NCI-H2107 (cell line): ENCODE data around the gene NDUFS4.
"Not testable (repeated sequence)": the region's sequence is repeated elsewhere in the genome, so short reads cannot be mapped to it uniquely, and the experiment has no call there.

Experiments used
- DNase-seq: peaks from one replicate; lab custom pipeline; 2025; lab: John Stamatoyannopoulos, UW

NDUFS4 gene

DNA sequence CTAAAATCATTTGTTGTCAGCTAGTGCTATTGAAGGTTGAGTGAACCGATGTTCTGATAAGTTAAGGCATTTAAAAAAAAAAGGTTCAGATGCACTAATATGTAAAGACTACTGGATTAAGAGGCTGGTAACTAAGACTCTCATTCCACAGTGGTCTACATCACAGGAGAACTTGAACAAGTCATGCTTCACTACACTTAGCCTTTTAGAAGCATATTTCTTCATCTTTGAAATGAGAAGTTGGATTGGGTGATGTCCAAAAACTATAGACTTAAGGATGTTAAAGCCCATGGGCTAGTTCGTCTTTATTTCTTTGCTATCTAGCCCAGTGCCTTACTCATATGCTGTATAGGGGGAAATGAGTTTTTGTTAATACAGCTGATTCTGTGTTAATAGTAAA is 107.2 kb downstream of the NDUFS4 start:
- no peak for DNase-seq

DNA sequence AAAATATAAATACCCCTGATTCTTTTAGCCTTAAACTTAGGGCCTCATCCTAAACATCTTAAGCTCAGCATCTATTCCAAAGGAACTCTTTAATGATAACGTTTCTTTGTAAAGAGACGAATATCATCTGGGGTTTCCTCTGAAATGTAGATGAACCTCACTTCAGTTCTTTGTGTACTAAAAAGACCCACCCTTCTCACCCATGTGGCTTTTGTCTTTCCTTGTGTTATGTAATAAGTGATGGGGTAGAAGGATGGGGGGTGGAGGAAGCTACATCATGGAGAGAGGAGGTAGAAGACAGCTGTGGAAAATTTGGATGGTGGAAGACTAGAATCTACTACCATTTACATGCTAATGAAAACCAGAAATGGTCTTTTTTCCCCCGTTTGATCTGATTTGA is 111.0 kb downstream of the NDUFS4 start:
- no peak for DNase-seq

DNA sequence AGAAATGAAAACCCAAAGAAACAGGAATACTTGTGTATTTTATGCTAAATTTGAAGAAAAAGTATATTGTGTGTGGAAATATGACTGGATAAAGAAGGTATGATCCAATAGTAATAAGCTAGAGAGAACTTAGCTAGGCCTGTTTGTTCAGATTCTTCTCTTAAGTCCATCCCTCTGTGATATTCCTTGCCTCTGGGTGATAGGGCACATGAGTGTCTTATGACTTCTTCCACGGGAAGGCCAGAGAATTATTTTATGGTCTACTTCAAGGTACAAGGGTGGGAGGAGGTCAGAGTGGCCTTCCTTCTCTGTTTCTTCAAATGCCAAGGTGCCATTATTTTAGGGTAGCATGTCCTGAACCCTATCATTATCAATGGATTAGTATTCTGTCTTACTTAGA is 113.7 kb downstream of the NDUFS4 start:
- DNase-seq: no peak

DNA sequence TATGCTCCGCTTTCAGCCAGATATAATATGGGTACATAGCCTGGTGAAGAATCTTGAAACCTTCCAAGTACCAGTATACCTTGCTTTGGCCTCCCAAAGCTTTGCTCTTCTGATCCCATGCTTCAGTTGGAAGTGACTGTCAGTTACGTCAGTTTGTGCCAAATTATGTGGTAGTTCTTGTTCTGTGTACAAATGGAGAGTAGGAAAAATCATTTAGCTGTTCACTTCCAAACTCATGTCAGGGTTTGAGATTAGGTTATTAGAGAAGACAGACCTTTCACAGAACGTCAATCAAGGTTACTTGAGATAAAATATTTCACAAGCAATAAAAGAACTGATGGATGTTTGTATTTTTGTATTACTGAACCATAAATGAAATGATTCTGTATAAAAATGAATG is 117.2 kb downstream of the NDUFS4 start:
- DNase-seq: no peak

- no peak for DNase-seq
These were observed 118.7 kb downstream of the NDUFS4 start for GRCh38 chr5:53678981-53679660.

GRCh38 chr5:53681079-53681478 is 120.6 kb downstream of the NDUFS4 start:
- no peak for DNase-seq

DNA sequence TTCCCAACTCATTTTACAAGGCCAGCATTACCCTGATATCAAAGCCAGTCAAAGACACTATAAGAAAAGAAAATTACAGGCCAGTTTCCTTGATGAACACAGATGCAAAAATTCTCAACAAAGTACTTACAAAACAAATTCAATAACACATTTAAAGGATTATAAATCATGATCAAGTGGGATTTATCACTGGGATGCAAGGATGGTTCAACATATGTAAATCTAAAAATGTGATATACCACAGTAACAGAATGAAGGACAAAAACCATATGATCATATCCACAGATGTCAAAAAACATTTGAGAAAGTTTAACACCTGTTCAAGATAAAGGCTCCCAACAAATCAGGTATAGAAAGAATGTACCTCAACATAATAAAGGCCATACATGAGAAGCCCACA is 130.6 kb downstream of the NDUFS4 start:
- no peak for DNase-seq

DNA sequence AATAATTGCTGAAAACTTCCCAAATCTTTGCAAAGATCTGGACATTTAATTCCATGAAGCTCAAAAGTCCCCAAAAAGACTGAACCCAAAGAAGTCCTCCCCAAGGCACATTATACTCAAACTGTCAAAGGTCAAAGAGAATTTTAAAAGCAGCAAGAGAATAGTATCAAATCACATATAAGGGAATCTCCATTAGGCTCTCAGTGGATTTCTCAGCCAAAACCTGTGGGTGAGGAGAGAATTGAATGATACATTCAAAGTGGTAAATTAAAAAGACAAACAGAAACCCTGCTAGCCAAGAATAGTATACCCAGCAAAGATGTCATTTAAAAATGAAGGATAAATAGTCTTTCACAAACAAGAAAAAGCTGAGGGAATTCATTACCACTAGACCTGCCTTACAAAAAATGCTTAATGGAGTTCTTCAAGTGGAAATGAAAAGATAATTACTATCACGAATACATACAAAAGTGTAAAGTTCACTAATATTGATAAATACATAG is 134.1 kb downstream of the NDUFS4 start:
- DNase-seq: no peak

DNA sequence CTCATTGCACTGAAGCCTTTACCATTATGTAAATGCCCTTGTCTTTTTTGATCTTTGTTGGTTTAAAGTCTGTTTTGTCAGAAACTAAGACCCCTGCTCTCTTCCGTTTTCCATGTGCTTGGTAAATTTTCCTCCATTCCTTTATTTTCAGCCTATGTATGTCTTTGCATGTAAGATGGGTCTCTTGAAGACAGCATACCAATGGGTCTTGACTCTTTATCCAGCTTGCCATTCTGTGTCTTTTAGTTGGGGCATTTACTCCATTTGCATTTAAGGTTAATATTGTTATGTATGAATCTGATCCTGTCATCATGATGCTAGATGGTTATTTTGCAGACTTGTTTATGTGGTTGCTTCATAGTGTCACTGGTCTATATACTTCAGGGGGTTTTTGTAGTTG is 150.0 kb downstream of the NDUFS4 start:
- DNase-seq: not testable (repeated sequence)

DNA sequence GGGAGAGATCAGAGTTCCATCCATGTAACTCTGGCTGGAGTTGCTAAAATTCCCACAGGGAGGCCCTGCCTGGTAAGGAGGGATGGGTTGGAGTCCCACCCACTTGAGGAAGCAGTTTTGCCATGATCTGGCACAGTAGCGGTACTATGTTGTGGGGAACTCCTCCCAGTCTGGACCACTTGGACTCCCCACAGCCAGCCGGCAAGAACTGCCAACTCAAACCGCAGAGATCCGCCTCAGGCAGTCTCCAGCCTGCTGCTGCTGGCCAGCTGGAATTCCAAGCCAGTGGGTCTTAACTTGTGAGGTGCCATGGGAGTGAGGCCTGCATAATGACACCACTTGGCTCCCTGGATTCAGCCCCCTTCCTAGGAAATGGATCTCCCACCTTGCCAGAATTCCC is 151.9 kb downstream of the NDUFS4 start:
- DNase-seq: no peak

DNA sequence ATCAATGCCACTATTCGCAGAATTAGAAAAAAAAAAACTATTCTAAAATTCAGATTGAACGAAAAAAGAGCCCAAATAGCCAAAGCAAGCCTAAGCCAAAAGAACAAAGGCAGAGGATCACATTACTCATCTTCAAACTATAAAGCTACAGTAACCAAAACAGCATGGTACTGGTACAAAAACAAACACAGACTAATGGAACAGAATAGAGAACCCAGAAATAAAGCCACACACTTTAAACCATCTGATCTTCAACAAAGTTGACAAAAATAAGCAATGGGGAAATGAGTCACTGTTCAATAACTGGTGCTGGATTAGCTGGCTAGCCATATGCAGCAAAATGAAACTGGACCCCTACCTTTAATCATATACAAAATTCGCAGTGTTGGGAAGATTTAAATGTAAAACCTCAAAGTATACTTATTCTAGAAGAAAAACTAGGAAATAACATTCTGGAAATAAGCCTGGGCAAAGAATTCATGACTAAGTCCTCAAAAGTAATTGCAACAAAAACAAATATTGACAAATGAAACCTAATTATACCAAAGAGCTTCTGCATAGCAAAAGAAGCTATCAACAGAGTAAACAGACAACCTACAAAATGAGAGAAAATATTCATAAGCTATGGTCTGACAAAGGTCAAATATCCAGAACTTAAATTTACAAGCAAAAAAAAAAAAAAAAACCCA is 153.7 kb downstream of the NDUFS4 start:
- DNase-seq: no peak

DNA sequence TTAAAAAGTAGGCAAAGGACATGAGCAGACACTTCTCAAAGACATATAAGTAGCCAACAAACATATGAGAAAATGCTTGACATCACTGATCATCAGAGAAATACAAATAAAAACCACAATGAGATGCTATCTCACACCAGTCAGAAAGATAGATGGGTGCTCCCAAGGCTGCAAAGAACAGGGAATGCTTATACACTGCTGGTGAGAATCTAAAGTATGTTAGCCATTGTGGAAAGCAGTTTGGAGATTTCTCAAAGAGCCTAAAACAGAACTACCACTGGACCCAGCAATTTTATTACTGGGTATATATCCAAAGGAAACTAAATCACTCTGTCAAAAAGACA is 154.2 kb downstream of the NDUFS4 start:
- DNase-seq: no peak

DNA sequence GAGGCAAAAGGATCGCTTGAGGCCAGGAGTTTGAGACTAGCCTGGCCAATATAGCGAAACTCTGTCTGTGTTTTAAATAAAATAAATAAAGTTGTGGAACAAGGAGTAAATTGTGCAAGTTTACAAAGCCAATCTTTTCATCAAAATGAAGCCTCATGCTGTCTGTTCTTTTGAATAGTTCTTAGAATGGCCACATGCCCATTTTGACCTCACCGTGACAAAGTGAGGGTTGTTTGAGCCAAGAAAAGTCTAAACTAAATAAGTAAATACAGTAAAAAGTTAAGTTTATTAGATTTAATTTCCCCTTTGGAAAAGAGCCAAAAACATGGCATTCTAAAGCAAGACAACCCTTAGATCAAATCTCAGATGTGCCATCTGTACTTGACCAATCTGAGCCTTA is 165.7 kb downstream of the NDUFS4 start:
- DNase-seq: no peak

GRCh38 chr5:53730943-53731342 is 170.5 kb downstream of the NDUFS4 start:
- DNase-seq: no peak
